Stimulated activated naive CD8-positive, alpha-beta T cell treated with anti-CD3 and anti-CD28 coated beads, Interleukin-15, Interleukin-2, amounts not matched to agents 100 U/mL and 50 U/mL, for 24 hours (primary cell): Measurements from ENCODE around the gene IQSEC1.

Source experiments
- ATAC-seq: fragments of 150-1000 bp; cut with Tn5 transposase; one replicate; pipeline ENCODE4 v1.10.0; 2021
- DNase-seq: peaks from one replicate; pipeline ENCODE4 v3.0.0; 2021

The IQSEC1 gene

GRCh38 chr3:12967606-12968351 is 105.5 kb downstream of the IQSEC1 start:
- ATAC-seq (peak; percentile 90), DNase-seq (peak; percentile 90)

GRCh38 chr3:12966847-12967605 is 106.2 kb downstream of the IQSEC1 start:
- DNase-seq (peak; percentile 17), ATAC-seq (no peak)

GRCh38 chr3:12965999-12966846 is 107.0 kb downstream of the IQSEC1 start:
- DNase-seq, result peak; percentile 15

GRCh38 chr3:12964711-12965612 is 108.3 kb downstream of the IQSEC1 start:
- DNase-seq, result no peak
- ATAC-seq, result no peak

More at GRCh38 chr3:12965999-12966846, 107.0 kb downstream of the IQSEC1 start:
- no peak for ATAC-seq

GRCh38 chr3:12963922-12964701 is 109.1 kb downstream of the IQSEC1 start:
- no peak for DNase-seq
- no peak for ATAC-seq

GRCh38 chr3:12963231-12963896 is 109.9 kb downstream of the IQSEC1 start:
- DNase-seq, result no peak
- ATAC-seq, result no peak

GRCh38 chr3:12962292-12962691 is 110.9 kb downstream of the IQSEC1 start:
- DNase-seq (no peak), ATAC-seq (no peak)

- ATAC-seq, result no peak
- no peak for DNase-seq
Measured at GRCh38 chr3:12961697-12962036, 111.6 kb downstream of the IQSEC1 start.

- ATAC-seq, result no peak
- DNase-seq, result no peak
Measured at GRCh38 chr3:12961007-12961696, 112.1 kb downstream of the IQSEC1 start.

GRCh38 chr3:12960497-12960896 is 112.7 kb downstream of the IQSEC1 start:
- no peak for ATAC-seq

GRCh38 chr3:12959838-12960378 is 113.3 kb downstream of the IQSEC1 start:
- no peak for ATAC-seq

More at GRCh38 chr3:12960497-12960896, 112.7 kb downstream of the IQSEC1 start:
- DNase-seq, result no peak

GRCh38 chr3:12959410-12959809 is 113.8 kb downstream of the IQSEC1 start:
- no peak for ATAC-seq

More at GRCh38 chr3:12959838-12960378, 113.3 kb downstream of the IQSEC1 start:
- no peak for DNase-seq

GRCh38 chr3:12957824-12958792 is 115.1 kb downstream of the IQSEC1 start:
- ATAC-seq, result no peak

More at GRCh38 chr3:12959410-12959809, 113.8 kb downstream of the IQSEC1 start:
- no peak for DNase-seq

GRCh38 chr3:12957339-12957738 is 115.9 kb downstream of the IQSEC1 start:
- ATAC-seq (no peak), DNase-seq (no peak)

More at GRCh38 chr3:12957824-12958792, 115.1 kb downstream of the IQSEC1 start:
- DNase-seq, result no peak

- ATAC-seq (no peak), DNase-seq (no peak)
Measured at GRCh38 chr3:12956316-12956660, 116.9 kb downstream of the IQSEC1 start.

- no peak for ATAC-seq
- no peak for DNase-seq
Measured at GRCh38 chr3:12955651-12956315, 117.4 kb downstream of the IQSEC1 start.

GRCh38 chr3:12954891-12955650 is 118.2 kb downstream of the IQSEC1 start:
- ATAC-seq (peak; percentile 94), DNase-seq (peak; percentile 59)
